Renal cortex interstitium (tissue), 15 donors: ENCODE measurements around the gene OR2T8. TPM values are rescaled to one million over a fixed set of nuclear protein-coding genes. Genes with fewer than 3 reads are reported as not detected.
A peak's percentile ranks its signal among the peaks of the same experiment; 100 is the strongest.

Experiments used
- DNase-seq, 11 donors: peaks; one replicate each; pipeline ENCODE4 v3.0.0-alpha.2; 2013; ENCODE audit warnings: low read depth in 9 of 11, low spot score in 4 of 11; ENCODE audit errors: extremely low read depth in 1 of 11
- long read RNA-seq, 16 experiments: transcript quantifications; one replicate each; lab custom pipeline, GENCODE V29; 2026
- polyA plus RNA-seq, 3 donors: library from polyadenylated mRNA; unstranded; fragments of 120-200 nt; gene quantifications; one replicate each; pipeline ENCODE4 v1.2.1, GENCODE V29; 2013; ENCODE audit not compliant: insufficient read length in 3 of 3

The OR2T8 gene, protein sequence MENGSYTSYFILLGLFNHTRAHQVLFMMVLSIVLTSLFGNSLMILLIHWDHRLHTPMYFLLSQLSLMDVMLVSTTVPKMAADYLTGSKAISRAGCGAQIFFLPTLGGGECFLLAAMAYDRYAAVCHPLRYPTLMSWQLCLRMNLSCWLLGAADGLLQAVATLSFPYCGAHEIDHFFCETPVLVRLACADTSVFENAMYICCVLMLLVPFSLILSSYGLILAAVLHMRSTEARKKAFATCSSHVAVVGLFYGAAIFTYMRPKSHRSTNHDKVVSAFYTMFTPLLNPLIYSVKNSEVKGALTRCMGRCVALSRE
- polyA plus RNA-seq, result not detected
- long read RNA-seq, donor 1, result 0 reads
- long read RNA-seq, donor 2, result 0 reads
- long read RNA-seq, donor 3, result 0 reads
- long read RNA-seq, donor 4, result 0 reads
- long read RNA-seq, donor 5, result 0 reads
- long read RNA-seq, donor 6, result 0 reads
- long read RNA-seq, donor 7, result 0 reads
- long read RNA-seq, donor 8, result 0 reads
- long read RNA-seq, donor 9, result 0 reads
- long read RNA-seq, donor 10, result 0 reads
- long read RNA-seq, donor 11, result 0 reads
- long read RNA-seq, donor 12, result 0 reads
- long read RNA-seq, donor 13, result 0 reads
- long read RNA-seq, donor 14, result 0 reads
- long read RNA-seq, donor 15, result 0 reads
- long read RNA-seq, donor 16, result 0 reads

DNA sequence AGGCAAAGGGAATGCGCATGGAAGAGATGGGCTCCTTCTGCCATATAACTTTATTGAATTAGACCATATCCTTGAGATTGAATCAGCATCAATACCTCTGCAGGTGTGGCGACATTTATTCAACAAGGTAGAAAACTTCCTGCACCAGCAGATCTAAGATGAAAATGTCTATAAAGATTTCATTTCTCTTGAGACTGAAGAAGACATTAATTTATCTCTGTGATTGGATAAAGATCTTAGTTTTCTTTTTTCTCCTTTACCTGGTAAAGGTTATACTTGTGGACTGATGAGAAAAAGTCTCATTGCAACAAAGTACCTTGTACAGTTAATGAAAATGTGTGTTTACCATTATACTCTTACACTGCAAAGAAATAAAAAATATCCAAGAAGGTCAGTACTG is at the start of gene OR2T8:
Gene OR2T8 (plus strand): TSS at position 301 of the 400 bp plus-strand sequence. CDS start 766 bp downstream, outside the sequence.
- no peak for DNase-seq

DNA sequence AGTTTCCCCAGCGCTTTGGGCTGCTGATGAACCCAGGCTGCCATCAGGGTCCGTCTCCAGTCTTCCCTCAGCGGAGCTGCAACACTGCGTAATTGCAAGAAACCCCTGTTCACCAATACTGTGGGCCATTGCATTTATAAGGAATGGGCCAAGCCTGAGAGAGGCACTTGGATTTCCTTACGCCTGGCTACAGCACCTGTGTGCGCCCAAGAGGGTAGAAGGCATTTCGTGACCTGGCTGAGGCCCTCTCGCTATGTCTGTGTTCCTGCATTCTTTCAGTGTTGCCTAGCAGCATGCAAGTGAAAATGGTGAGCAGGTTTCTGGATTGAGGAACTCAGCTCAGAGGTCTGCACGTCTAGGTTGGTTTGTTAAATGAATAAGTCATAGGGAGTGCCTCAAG is 36.7 kb upstream of the OR2T8 start:
- DNase-seq, result no peak

DNA sequence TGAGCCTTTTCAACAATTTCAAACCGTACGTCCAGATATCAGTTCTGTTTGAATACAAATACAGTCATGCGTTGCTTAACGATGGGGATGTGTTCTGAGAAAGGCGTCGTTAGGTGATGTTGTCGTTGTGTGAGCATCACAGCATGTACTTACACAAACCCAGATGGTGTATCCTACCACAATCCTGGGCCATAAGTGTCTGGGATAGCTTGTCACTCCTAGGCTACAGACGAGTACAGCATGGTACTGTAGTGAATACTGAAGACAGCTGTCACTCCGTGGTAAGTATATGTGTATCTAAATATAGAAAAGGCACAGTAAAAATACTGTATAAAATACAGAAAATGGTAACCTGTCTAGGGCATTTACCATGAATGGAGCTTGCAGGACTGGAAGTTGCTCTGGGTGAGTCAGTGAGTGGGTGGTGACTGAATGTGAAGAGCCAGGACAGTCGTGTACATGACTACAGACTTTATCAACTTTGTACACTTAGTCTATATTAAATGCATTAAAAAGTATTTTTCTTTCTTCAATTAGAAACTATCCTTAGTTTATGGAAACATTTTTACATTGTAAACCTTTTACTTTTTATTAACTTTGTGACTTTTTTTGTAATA is 35.1 kb upstream of the OR2T8 start:
- no peak for DNase-seq

- DNase-seq, result no peak
Observed at GRCh38 chr1:247895163-247895637, 24.9 kb upstream of the OR2T8 start, which contains the start of gene OR2W3. Gene OR2W3, plus strand, starts transcription at chr1:247895587. Its CDS starts 0 bp downstream, at chr1:247895587.

DNA sequence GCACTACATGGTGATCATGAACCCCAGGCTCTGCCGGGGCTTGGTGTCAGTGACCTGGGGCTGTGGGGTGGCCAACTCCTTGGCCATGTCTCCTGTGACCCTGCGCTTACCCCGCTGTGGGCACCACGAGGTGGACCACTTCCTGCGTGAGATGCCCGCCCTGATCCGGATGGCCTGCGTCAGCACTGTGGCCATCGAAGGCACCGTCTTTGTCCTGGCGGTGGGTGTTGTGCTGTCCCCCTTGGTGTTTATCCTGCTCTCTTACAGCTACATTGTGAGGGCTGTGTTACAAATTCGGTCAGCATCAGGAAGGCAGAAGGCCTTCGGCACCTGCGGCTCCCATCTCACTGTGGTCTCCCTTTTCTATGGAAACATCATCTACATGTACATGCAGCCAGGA is 24.1 kb upstream of the OR2T8 start:
- DNase-seq, result no peak

GRCh38 chr1:247904122-247904521 is 15.9 kb upstream of the OR2T8 start:
- no peak for DNase-seq

GRCh38 chr1:247905181-247905580 is 14.9 kb upstream of the OR2T8 start:
- no peak for DNase-seq

DNA sequence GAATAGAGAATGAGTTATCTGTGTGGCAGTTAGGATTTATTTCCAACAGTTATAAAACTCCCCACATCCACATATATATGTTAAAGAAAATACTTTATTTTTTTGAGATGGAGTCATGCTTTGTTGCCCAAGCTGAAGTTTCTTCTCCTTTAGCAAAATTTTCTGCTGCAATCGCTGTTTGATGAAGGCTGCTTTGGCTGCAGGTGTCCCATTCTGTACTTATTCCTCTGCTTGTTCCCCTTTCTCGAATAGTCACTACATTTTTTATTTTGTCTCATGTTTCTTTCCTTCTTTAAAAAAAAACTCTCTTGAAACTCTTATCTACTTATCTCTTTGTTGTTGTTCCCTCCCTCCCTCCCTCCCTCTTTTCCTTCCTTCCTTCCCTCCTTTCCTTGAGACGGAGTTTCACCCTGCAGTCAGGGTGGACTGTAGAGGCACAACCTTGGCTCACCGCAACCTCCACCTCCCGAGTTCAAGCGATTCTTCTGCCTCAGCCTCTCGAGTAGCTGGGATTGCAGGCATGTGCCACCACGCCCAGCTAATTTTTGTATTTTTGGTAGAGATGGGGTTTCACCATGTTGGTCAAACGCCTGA is 14.0 kb upstream of the OR2T8 start:
- no peak for DNase-seq

- no peak for DNase-seq
Observed at GRCh38 chr1:247906504-247907047, 13.5 kb upstream of the OR2T8 start.

- no peak for DNase-seq
Observed at GRCh38 chr1:247908766-247909165, 11.3 kb upstream of the OR2T8 start.

- DNase-seq, result no peak
Observed at GRCh38 chr1:247913786-247914185, 6.3 kb upstream of the OR2T8 start.

DNA sequence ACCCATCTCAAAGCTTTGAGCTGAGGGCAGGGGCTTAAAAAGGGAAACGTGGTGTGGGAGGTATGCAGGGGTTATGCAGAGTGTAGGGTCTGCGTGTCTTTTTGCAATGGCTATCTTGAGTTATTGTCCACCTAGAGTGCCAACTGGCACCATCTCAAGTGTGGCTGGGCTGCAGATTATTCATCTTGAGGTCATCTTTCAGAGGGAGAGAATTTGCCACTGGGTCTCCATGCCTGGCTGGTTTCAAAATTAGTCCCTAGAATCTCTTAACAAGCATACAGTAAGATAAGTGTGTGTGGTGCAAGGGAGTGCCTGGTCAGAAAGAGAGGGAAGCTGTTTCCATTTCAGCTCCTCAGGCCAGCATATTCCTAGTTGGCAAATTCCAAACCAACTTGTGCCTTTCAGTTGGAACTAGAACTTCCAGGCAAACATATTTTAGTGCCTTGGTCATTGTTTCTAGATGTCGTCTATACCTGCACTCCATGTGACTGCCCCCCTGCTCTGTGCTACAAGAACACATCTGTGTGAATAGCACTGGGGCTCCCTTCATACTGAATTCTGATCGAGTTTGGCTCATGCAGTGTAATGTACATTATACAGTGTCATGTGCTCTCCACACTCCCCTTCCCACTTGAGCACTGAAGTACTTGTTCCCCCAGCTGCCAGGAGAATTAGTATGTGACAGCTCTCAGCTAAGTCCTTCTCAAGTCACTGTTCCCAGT is 5.0 kb upstream of the OR2T8 start:
- DNase-seq, result no peak

DNA sequence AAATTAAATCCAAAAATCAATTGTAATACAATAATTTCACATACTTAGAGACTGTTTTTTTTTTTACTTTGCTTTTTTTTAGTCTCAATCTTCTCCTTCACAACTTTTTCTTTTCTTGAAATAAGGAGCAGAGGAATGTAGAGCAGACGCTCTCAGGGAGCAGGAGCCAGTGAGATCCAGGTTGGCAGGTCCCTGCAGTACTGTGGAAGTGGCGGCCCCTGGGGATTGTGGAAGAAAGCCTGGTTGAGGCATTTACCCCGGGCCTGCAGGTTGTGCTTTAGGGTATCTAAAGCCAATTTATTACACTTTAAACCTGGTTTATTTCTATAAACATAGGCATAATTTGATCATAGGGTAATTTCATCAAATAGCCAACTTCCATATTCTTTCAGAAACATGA is 3.9 kb downstream of the OR2T8 start:
- no peak for DNase-seq

DNA sequence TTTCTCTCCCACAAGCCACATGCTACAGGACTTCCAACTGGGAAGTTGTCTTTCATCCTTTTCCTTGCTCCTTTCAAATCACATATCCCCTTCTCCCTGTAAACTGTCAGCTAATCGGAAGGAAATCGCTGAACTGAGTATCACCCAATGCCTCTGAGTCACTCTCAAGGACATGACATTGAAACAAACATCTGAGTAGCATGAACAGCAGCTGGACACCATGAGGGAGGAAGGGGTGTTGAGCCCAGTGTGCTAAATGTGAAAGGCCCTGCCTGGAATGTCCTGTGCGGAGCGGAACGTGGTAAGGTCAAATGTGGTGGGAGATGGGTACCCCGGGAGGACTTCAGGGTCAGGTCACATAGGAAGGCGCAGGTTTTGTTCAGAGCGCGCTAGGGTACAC is 4.8 kb downstream of the OR2T8 start, which contains the start of gene OR2AJ1:
Gene OR2AJ1 (plus strand): TSS at position 22 of the 400 bp plus-strand sequence. CDS start 8,880 bp downstream, outside the sequence.
- no peak for DNase-seq

DNA sequence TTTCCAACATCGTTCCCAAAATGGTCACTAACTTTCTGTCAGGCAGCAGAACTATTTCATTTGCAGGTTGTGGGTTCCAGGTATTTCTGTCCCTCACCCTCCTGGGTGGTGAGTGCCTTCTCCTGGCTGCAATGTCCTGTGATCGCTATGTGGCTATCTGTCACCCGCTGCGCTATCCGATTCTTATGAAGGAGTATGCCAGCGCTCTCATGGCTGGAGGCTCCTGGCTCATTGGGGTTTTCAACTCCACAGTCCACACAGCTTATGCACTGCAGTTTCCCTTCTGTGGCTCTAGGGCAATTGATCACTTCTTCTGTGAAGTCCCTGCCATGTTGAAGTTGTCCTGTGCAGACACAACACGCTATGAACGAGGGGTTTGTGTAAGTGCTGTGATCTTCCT is 13.9 kb downstream of the OR2T8 start:
- no peak for DNase-seq

GRCh38 chr1:247935781-247936180 is 15.7 kb downstream of the OR2T8 start:
- no peak for DNase-seq

DNA sequence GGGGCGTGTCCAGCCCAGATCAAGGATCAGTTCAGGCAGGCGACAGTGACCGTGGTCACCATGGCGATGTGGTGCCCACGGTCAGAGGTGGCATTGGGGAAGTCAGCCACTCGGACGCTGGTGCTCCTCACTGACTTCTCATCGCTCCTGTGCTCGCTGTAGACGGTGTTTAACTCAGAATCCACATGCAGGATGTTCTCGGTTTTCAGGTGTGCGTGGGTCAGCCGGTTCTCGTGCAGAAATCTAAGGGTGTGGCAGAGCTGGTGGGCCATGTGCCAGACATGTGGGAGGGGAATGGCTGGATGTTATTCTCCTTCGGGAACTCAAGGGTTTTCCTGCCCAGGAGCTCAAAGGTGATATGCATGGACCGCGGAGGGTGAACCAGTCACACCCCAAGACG is 16.4 kb downstream of the OR2T8 start:
- no peak for DNase-seq

GRCh38 chr1:247936965-247937734 is 17.1 kb downstream of the OR2T8 start:
- peak in 8 of 11 donors; percentile 2 to 46 (median 28) for DNase-seq
